Esophagus squamous epithelium (tissue), 4 donors: Measurements from ENCODE around the gene GOLGA6L10.
"Not testable (repeated sequence)": the region's sequence is repeated elsewhere in the genome, so short reads cannot be mapped to it uniquely, and the experiment has no call there.

Experiments
- CTCF ChIP-seq, 6 experiments: fragments of 450-650 bp in 4 of 6; fragments of 200-600 bp in 2 of 6; sonication (generic) in 2 of 6; IDR thresholded peaks; one replicate each; pipeline ENCODE4 v1.5.1; 2016 to 2019; ENCODE audit warnings: antibody characterized with exemption in 6 of 6, mild to moderate bottlenecking in 4 of 6, moderate library complexity in 4 of 6
- POLR2A ChIP-seq, 4 donors: fragments of 450-650 bp; IDR thresholded peaks; one replicate each; pipeline ENCODE4 v1.6.1; 2017; ENCODE audit warnings: antibody characterized with exemption in 4 of 4, mild to moderate bottlenecking in 4 of 4, moderate library complexity in 3 of 4

DNA sequence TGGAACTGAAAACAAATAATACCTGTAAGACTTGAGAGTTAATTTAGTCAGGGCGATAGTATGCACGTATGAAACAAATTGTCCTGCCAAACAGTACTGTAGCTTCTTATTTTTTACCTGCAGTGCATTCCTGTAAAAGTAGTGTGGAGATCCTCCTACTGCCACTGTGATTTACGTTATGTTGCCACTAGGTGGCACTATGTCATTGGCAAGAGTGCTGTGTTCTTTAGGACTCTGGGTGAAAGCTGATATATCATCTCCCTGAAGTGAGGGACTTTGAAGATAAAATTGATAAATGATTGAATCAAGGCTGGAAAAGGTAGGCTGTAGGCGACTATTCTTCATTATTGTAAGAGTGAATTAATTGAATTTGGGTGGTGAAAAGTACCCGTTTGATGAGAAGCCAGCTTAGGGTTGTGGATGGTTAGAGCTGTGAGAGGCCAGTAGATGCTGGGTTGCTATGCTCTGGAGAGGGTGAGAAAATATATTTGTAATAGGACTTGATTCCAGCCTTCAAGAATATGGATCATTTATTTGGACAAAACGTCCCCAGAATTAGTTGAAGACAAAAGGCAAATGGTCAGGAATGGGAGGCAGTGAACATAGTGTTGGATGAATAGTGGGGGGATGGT lies 16.5 kb upstream of the GOLGA6L10 start:
- TF ChIP-seq CTCF, POLR2A (IDR thresholded peaks at IDR 0.05): not testable (repeated sequence)
